GM06990 (cell line): ENCODE measurements around the gene IDUA.

Source experiments
- DNase-seq: peaks from one replicate; pipeline ENCODE4 v3.0.0-alpha.2; 2011; ENCODE audit not compliant: insufficient read length; ENCODE audit errors: extremely low read depth
- H3K27me3 ChIP-seq: replicated peaks from 2 replicates; pipeline ENCODE4 v1.6.0; 2011; ENCODE audit warnings: low read length; ENCODE audit not compliant: control insufficient read depth, insufficient read depth
- H3K36me3 ChIP-seq: 2 replicates; pipeline ENCODE4 v1.5.1; 2011; ENCODE audit warnings: low read length; ENCODE audit not compliant: control insufficient read depth, insufficient read depth
- H3K4me3 ChIP-seq: replicated peaks from 2 replicates; pipeline ENCODE4 v1.5.1; 2011; ENCODE audit warnings: low read depth, mild to moderate bottlenecking, control low read depth, low read length
- TF ChIP-seq, protein P1 (sequence below): IDR thresholded peaks from 2 replicates; pipeline ENCODE4 v1.5.1; 2011; ENCODE audit warnings: low read length, control low read depth, mild to moderate bottlenecking, inconsistent platforms; ENCODE audit not compliant: insufficient read depth, poor library complexity, severe bottlenecking

Gene IDUA

DNA sequence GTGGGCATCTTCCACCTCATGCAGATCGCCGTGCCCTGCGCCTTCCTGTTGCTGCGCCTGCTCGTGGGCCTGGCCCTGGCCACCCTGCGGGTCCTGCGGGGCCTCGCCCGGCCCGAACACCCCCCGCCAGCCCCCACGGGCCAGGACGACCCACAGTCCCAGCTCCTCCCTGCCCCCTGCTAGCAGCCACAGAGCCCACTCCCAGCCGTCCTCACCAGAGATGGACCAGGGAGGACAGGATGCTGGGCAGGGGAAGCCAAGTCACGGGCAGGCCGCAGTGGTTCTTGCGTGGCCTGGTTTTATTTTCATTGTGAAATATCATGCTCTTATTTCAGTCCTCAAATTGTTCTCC lies 28.6 kb upstream of the IDUA start:
- no peak for DNase-seq
- Histone ChIP-seq H3K27me3 (no peaks in the 10 kb centered on the region), H3K4me3 (no peak overlapping the region), H3K36me3 (peaks cover 10% of the 10 kb centered on the region)
- TF ChIP-seq, protein P1, sequence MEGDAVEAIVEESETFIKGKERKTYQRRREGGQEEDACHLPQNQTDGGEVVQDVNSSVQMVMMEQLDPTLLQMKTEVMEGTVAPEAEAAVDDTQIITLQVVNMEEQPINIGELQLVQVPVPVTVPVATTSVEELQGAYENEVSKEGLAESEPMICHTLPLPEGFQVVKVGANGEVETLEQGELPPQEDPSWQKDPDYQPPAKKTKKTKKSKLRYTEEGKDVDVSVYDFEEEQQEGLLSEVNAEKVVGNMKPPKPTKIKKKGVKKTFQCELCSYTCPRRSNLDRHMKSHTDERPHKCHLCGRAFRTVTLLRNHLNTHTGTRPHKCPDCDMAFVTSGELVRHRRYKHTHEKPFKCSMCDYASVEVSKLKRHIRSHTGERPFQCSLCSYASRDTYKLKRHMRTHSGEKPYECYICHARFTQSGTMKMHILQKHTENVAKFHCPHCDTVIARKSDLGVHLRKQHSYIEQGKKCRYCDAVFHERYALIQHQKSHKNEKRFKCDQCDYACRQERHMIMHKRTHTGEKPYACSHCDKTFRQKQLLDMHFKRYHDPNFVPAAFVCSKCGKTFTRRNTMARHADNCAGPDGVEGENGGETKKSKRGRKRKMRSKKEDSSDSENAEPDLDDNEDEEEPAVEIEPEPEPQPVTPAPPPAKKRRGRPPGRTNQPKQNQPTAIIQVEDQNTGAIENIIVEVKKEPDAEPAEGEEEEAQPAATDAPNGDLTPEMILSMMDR, result no peak

DNA sequence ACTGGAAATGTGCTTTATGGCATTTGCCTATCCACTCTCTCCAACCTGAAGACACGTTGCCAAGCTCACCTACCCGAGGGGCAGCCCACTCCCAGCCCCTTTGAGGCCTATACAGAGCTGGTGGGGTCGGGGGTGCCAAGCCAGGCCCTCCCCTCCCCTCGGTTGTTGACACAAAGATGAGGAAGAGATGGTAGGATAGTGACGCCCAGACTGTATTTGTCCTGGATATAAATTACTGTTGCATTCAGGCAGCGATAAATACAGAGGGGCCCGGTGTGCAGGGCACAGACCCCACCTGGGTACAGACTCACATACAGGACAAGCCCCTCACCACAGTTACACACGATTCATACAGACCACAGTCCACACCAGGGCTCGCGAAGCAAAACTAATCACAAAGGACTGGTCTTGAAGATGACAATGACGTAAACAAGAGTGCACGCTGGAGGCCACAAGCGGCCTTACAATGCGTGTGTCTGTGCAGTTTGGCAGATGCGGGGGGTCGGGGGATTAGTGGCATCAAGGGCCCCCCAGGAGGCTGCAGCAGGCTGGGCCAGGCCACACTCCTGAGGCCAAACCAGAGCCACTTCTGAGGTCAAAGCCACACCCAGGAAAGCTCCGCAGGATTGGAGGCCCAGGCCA lies 28.0 kb upstream of the IDUA start:
- TF ChIP-seq, protein P1, result no peak
- Histone ChIP-seq H3K27me3 (no peaks in the 10 kb centered on the region), H3K36me3 (peaks cover 10% of the 10 kb centered on the region), H3K4me3 (no peak overlapping the region)
- no peak for DNase-seq

DNA sequence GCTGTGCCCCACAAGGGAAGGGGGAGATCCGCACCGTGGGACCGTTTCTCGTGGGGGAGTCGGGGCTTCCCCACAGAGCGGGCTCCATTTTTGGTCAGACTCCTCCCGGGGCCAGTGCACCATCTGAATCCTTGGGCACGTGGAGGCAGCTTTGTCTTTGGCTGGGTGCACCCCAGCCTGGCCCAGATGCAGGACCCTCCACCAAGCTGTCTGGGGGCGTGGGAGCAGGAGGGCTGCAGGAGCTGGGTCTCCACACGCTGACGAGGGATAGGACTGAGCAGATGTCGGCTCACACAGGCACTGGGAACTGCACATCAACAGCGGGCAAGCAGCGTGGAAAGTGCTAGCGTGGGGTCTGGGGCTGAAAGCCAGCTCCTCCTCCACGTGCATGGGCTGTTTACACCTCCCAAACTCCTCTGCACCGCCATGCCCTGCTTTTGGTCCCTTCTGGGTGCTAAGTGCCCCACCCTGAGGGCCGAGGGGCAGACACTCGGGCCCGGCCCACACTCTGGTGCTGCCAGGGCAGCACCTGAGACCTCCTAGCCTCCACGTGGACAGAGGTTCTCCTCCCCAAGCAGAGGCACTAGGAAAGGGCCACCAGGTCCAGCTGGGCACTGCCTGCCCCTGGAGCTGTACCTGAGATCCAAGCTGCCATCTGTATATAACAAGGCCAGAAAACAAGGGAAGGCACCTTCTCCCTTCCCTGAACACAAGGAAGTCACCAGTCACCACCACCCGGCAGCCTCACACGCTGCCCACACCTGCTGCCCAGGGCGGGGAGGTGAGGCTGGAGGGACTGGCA lies 27.3 kb upstream of the IDUA start:
- H3K4me3 ChIP-seq, result no peak overlapping the region
- DNase-seq, result no peak
- peaks cover 10% of the 10 kb centered on the region for H3K36me3 ChIP-seq
- TF ChIP-seq, protein P1, result no peak
- no peaks in the 10 kb centered on the region for H3K27me3 ChIP-seq

DNA sequence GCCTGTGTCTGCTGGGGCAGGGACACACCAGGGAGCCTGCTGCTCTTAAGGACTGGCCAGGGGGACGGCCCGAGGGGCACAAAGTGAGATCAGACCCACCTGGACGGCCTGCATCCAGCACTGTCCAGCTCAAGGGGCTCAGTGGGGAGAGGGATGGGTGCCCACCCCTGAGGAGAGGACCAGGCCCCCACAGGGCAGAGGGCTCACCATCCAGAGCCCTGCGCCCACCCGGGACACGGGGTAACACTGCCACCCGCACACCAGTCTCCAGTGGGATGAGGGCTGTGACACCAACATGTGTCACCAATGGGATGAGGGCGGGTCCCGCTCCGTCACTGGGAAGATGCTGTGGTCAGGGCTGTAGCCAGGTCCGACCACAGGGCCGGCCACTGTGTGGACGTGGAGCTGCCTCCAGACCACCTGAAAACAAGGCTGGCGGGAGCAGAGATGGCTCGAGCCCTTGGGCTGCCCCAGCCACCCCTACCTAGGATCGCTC lies 26.7 kb upstream of the IDUA start:
- Histone ChIP-seq H3K4me3 (no peak overlapping the region), H3K36me3 (peaks cover 10% of the 10 kb centered on the region), H3K27me3 (no peaks in the 10 kb centered on the region)
- DNase-seq, result no peak
- TF ChIP-seq, protein P1, result no peak

DNA sequence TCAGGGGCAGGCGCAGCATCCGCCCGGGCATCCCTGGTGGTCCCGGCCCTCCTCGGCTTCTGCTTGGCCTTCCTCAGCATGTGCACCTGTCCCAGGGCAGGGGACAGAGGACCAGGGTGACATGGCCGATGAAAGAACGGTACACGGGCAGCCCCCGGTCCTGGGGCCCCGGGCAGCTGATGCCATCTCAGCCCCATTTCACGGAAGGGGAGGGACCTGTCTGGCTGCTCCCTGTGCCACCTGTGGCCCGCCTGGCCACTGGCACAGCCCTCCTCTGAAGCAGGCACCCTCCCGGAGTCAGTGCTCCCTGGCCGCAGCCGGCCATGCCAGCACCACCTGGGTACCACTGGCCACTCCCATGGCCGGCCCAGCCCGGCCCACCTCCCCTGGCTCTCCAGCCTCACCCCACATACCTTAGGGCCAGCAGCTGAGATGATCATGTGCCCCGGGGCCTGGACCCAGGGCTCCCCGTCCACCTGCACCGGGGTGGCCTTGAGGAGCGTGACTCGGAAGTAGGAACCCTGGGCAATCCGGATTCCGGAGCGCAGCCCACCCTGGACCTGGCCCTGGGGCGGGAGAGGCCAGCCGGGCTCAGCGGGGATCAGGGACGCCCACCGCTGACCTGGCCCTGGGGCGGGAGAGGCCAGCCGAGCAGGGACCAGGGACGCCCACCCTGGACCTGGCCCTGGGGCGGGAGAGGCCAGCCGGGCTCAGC lies 26.1 kb upstream of the IDUA start:
- peaks cover 8% of the 10 kb centered on the region for H3K36me3 ChIP-seq

More for the DNA sequence above, 26.1 kb upstream of the IDUA start:
- no peaks in the 10 kb centered on the region for H3K27me3 ChIP-seq
- TF ChIP-seq, protein P1, result no peak
- no peak for DNase-seq
- H3K4me3 ChIP-seq, result no peak overlapping the region
